ENCODE results near the gene HIGD1A. TPM values are rescaled to one million over a fixed set of nuclear protein-coding genes. Genes with fewer than 3 reads are reported as not detected.
A peak's percentile ranks its signal among the peaks of the same experiment; 100 is the strongest.

HIGD1A gene
- total and polyA plus RNA-seq, 2 of the 4 experiments (the other 2 are of a cell fraction), result 86.6 to 137 TPM

DNA sequence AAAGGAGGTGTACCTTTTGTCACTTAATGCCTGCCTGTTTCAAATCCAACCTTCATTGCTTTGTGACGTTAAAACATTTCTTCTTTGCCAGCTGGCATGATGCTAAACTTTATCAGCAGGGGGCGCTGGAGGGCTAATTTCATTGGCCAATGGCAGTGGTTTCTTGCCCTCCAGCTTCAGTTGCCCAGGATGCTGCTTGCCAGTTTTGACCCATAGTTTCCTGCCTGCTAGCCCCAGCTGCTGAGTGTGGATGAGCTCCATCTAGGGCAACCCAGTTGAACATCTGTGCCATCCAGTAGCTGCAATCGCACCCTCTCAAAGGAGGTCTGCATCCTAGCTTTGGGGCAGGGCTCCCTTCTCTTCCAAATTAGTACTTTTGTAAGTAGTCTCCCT, 27.0 kb upstream of the HIGD1A start (continued):
- TF ChIP-seq MAFK (IDR thresholded peaks at IDR 0.05; ENCODE audit: low read depth, low read length) (no peak), SMC3 (IDR thresholded peaks at IDR 0.05; ENCODE audit: low read depth, low read length) (peak; percentile 18; the same call in 1 of the 2 replicates), NFE2L2 (IDR thresholded peaks at IDR 0.05; ENCODE audit: low read depth, low read length) (no peak), RCOR1 (IDR thresholded peaks at IDR 0.05; ENCODE audit: insufficient replicate concordance, low read length) (no peak)

- Histone ChIP-seq H3K9me3 (ENCODE audit: control insufficient read depth, insufficient read depth, low read length) (no peaks in the 10 kb centered on the region), H4K91ac (ENCODE audit: insufficient read depth, low read depth, low read length) (no peak overlapping the region), H3K4ac (ENCODE audit: low read depth, low read length) (no peak overlapping the region), H2BK15ac (ENCODE audit: low read depth, low read length) (no peak overlapping the region), H3K27me3 (ENCODE audit: control insufficient read depth, insufficient read depth, low read length) (peaks cover 15% of the 10 kb centered on the region), H3K56ac (ENCODE audit: extremely low read depth, insufficient read depth, low read length) (no peak overlapping the region), H3K23ac (ENCODE audit: low read depth, low read length) (no peak overlapping the region), H3K14ac (replicated peaks; ENCODE audit: low read depth, low read length) (no peak overlapping the region), H4K20me1 (ENCODE audit: insufficient read depth, low read length) (no peaks in the 10 kb centered on the region), H2AFZ (replicated peaks; ENCODE audit: low read length, poor library complexity) (no peak overlapping the region), H4K8ac (ENCODE audit: low read depth in 2 of 2, low read length in 2 of 2) (no peak overlapping the region), H3K36me3 (ENCODE audit: control insufficient read depth, insufficient read depth, low read length) (no peaks in the 10 kb centered on the region), H3K4me2 (ENCODE audit: low read depth, low read length) (no peak overlapping the region), H2AK9ac (replicated peaks; ENCODE audit: low read depth, low read length, poor library complexity) (no peak overlapping the region), H2BK20ac (ENCODE audit: low read depth, low read length) (no peak overlapping the region), H3K79me1 (ENCODE audit: low read depth in 1 of 2, low read length in 2 of 2) (no peaks in the 10 kb centered on the region), H4K5ac (ENCODE audit: low read depth, low read length) (no peak overlapping the region), H3K18ac (ENCODE audit: low read depth, low read length) (no peak overlapping the region), H3K9ac (ENCODE audit: low read depth, low read length) (no peak overlapping the region), H2AK5ac (ENCODE audit: low read depth, low read length) (no peak overlapping the region), H3K4me3 (ENCODE audit: insufficient read depth, low read depth, low read length) (no peak overlapping the region), H2BK120ac (ENCODE audit: low read depth, low read length) (no peak overlapping the region), H3K4me1 (ENCODE audit: control insufficient read depth, insufficient read depth, low read length) (no peaks in the 10 kb centered on the region), H3K9me1 (ENCODE audit: insufficient read depth, low read length) (no peaks in the 10 kb centered on the region), H2BK5ac (ENCODE audit: low read depth, low read length, poor library complexity, severe bottlenecking) (no peak overlapping the region), H3K27ac (ENCODE audit: insufficient read depth, low read length) (no peak overlapping the region)
- WGBS, 2 experiments (ENCODE audit: extremely low coverage in 2 of 2, insufficient read length in 1 of 2), result no CpG with 5 or more reads among the region's 7 CpGs
- in situ Hi-C loops (cut with MboI; ENCODE audit: low sequenced_read_pairs), result no loop called here
- BruUV-seq (replicated peaks), result no TSS peak
- ATAC-seq (ENCODE audit: low read depth) (peak; percentile 53; the same call in 1 of the 2 replicates), DNase-seq (peak; percentile 21)
- POLR2A ChIA-PET (ENCODE audit: unreplicated experiment), result no interaction called here
- dilution Hi-C loops (cut with HindIII; ENCODE audit: low sequenced_read_pairs, unreplicated experiment), result no loop called here
- TF ChIP-seq POLR2A (IDR thresholded peaks at IDR 0.05; ENCODE audit: low read depth, low read length) (no peak), SMC3 (IDR thresholded peaks at IDR 0.05; ENCODE audit: low read depth, low read length) (peak; percentile 26; the same call in 1 of the 2 replicates), RAD21 (IDR thresholded peaks at IDR 0.05; ENCODE audit: low read length) (peak; percentile 38)
- TF ChIP-seq, protein P1, sequence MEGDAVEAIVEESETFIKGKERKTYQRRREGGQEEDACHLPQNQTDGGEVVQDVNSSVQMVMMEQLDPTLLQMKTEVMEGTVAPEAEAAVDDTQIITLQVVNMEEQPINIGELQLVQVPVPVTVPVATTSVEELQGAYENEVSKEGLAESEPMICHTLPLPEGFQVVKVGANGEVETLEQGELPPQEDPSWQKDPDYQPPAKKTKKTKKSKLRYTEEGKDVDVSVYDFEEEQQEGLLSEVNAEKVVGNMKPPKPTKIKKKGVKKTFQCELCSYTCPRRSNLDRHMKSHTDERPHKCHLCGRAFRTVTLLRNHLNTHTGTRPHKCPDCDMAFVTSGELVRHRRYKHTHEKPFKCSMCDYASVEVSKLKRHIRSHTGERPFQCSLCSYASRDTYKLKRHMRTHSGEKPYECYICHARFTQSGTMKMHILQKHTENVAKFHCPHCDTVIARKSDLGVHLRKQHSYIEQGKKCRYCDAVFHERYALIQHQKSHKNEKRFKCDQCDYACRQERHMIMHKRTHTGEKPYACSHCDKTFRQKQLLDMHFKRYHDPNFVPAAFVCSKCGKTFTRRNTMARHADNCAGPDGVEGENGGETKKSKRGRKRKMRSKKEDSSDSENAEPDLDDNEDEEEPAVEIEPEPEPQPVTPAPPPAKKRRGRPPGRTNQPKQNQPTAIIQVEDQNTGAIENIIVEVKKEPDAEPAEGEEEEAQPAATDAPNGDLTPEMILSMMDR (conservative IDR thresholded peaks at IDR 0.05; ENCODE audit: low read depth, low read length), result peak; percentile 40
- intact Hi-C loops (cut with micrococcal nuclease), result loop anchor here (2.0 kb wide), 1 partner anchor 50 kb away; no protein-coding TSS in a partner anchor
- CTCF ChIA-PET, result interaction anchor here (0.8 to 1.4 kb wide), 5 partner anchors 9 to 51 kb away, joined by 3 to 4 read pairs (median 3); no protein-coding TSS in a partner anchor
These were observed 26.4 kb upstream of the HIGD1A start for GRCh38 chr3:42830437-42831320.

Data from IMR-90 (cell line).